Pulmonary artery endothelial cell (primary cell): ENCODE measurements around the gene NID1. TPM values are rescaled to one million over a fixed set of nuclear protein-coding genes. Genes with fewer than 3 reads are reported as not detected.
"Not testable (repeated sequence)": the region's sequence is repeated elsewhere in the genome, so short reads cannot be mapped to it uniquely, and the experiment has no call there.

Source experiments
- DNase-seq: peaks from one replicate; pipeline ENCODE4 v3.0.0-alpha.2; 2011; ENCODE audit warnings: low read depth, low spot score
- total RNA-seq: library from RNA; depleted of rRNA; stranded (reverse); fragments of >200 nt; gene quantifications from 2 replicates; pipeline ENCODE4 v1.2.3, GENCODE V29; 2014

The NID1 gene
- total RNA-seq, 1 donor from 2014 or later = 64.3 TPM

GRCh38 chr1:235971571-235972310 lies 93.1 kb downstream of the NID1 start:
- peak; percentile 77 for DNase-seq

GRCh38 chr1:235971020-235971419 lies 93.9 kb downstream of the NID1 start:
- DNase-seq = no peak

GRCh38 chr1:235968831-235969230 lies 96.1 kb downstream of the NID1 start:
- no peak for DNase-seq

- DNase-seq = not testable (repeated sequence)
Observed at GRCh38 chr1:235966134-235966533, 98.8 kb downstream of the NID1 start.

GRCh38 chr1:235960809-235961208 lies 104.1 kb downstream of the NID1 start:
- DNase-seq = no peak

- no peak for DNase-seq
Observed at GRCh38 chr1:235958021-235958420, 106.9 kb downstream of the NID1 start.

- DNase-seq = no peak
Observed at GRCh38 chr1:235955777-235956176, 109.1 kb downstream of the NID1 start.

GRCh38 chr1:235954306-235955283 lies 110.3 kb downstream of the NID1 start:
- DNase-seq = no peak

GRCh38 chr1:235953801-235954200 lies 111.1 kb downstream of the NID1 start:
- no peak for DNase-seq

- DNase-seq = no peak
Observed at GRCh38 chr1:235952950-235953615, 111.8 kb downstream of the NID1 start.

GRCh38 chr1:235951661-235952060 lies 113.2 kb downstream of the NID1 start:
- no peak for DNase-seq

- no peak for DNase-seq
Observed at GRCh38 chr1:235950318-235950717, 114.6 kb downstream of the NID1 start.

GRCh38 chr1:235948774-235949427 lies 116.0 kb downstream of the NID1 start:
- no peak for DNase-seq

- DNase-seq = no peak
Observed at GRCh38 chr1:235947989-235948388, 116.9 kb downstream of the NID1 start.

GRCh38 chr1:235946571-235946981 lies 118.3 kb downstream of the NID1 start:
- DNase-seq = no peak

GRCh38 chr1:235945775-235946570 lies 118.9 kb downstream of the NID1 start:
- DNase-seq = no peak

- DNase-seq = no peak
Observed at GRCh38 chr1:235943581-235944114, 121.2 kb downstream of the NID1 start.

- no peak for DNase-seq
Observed at GRCh38 chr1:235942979-235943575, 121.8 kb downstream of the NID1 start.

GRCh38 chr1:235942625-235942934 lies 122.3 kb downstream of the NID1 start:
- no peak for DNase-seq
